Transverse colon (tissue), 4 donors: ENCODE results near the gene COL6A5.

ENCODE experiments used
- CTCF ChIP-seq, 5 experiments: fragments of 200-600 bp in 3 of 5; fragments of 450-650 bp in 2 of 5; sonication (generic) in 3 of 5; IDR thresholded peaks; 1 replicate in 2 of 5; 2 replicates in 3 of 5; pipeline ENCODE4 v1.5.1; 2016 to 2017; ENCODE audit warnings: antibody characterized with exemption in 5 of 5, inconsistent platforms in 3 of 5, mild to moderate bottlenecking in 2 of 5, moderate library complexity in 1 of 5
- POLR2A ChIP-seq: fragments of 450-650 bp; IDR thresholded peaks from one replicate; pipeline ENCODE4 v1.6.1; 2016; ENCODE audit warnings: antibody characterized with exemption, mild to moderate bottlenecking, moderate library complexity
- POLR2AphosphoS5 ChIP-seq, 3 donors: sonication (generic); formaldehyde crosslinking; IDR thresholded peaks; one replicate each; pipeline ENCODE4 v1.6.1; 2016; ENCODE audit warnings: antibody characterized with exemption in 3 of 3

GRCh38 chr3:130345487-130346079, at the start of gene COL6A5:
- TF ChIP-seq CTCF (IDR thresholded peaks at IDR 0.05), result no peak
- no peak for TF ChIP-seq POLR2A
- TF ChIP-seq POLR2AphosphoS5 (IDR thresholded peaks at IDR 0.05), result no peak
